ENCODE measurements around the gene EIF3K.

The EIF3K gene

GRCh38 chr19:38618590-38619360, at the start of gene EIF3K (continued):
- TF ChIP-seq RBAK (tag by site-specific recombination; IDR thresholded peaks at IDR 0.05), result no peak
- no peak for TF ChIP-seq ZNF350 (tag by site-specific recombination; IDR thresholded peaks at IDR 0.05)
- peak; percentile 14; the same call in 1 of the 2 replicates for TF ChIP-seq KLF17 (tag by site-specific recombination; IDR thresholded peaks at IDR 0.05)
- TF ChIP-seq ZNF701 (tag by site-specific recombination; IDR thresholded peaks at IDR 0.05), result no peak
- peak; percentile 53 for TF ChIP-seq ZNF2 (tag by site-specific recombination; IDR thresholded peaks at IDR 0.05)
- TF ChIP-seq ZNF623 (tag by site-specific recombination; IDR thresholded peaks at IDR 0.05), result no peak
- peak; percentile 87 for TF ChIP-seq ZNF660 (tag by site-specific recombination; IDR thresholded peaks at IDR 0.05)
- no peak for TF ChIP-seq HOXA7 (CRISPR knock-in tag; IDR thresholded peaks at IDR 0.05; ENCODE audit: borderline replicate concordance)
- peak; percentile 92 for TF ChIP-seq ZSCAN30 (tag by site-specific recombination; IDR thresholded peaks at IDR 0.05)
- TF ChIP-seq ZNF211 (tag by site-specific recombination; IDR thresholded peaks at IDR 0.05; ENCODE audit: low read depth), result no peak
- no peak for TF ChIP-seq ZNF175 (tag by site-specific recombination; IDR thresholded peaks at IDR 0.05)
- TF ChIP-seq YY2 (tag by site-specific recombination; IDR thresholded peaks at IDR 0.05), result peak; percentile 76
- peak; percentile 69 for TF ChIP-seq ZNF324 (tag by site-specific recombination; IDR thresholded peaks at IDR 0.05)
- TF ChIP-seq OVOL3 (tag by site-specific recombination; IDR thresholded peaks at IDR 0.05), result no peak; the same call in 1 of the 2 replicates
- TF ChIP-seq ZNF121 (tag by site-specific recombination; IDR thresholded peaks at IDR 0.05), result no peak
- no peak for TF ChIP-seq ZNF521 (tag by site-specific recombination; IDR thresholded peaks at IDR 0.05)
- TF ChIP-seq ZNF791 (tag by site-specific recombination; IDR thresholded peaks at IDR 0.05), result no peak
- no peak for TF ChIP-seq CTCF (tag by site-specific recombination; IDR thresholded peaks at IDR 0.05)
- TF ChIP-seq TSHZ1 (tag by site-specific recombination; IDR thresholded peaks at IDR 0.05; ENCODE audit: borderline replicate concordance), result no peak
- no peak for TF ChIP-seq ZNF514 (tag by site-specific recombination; IDR thresholded peaks at IDR 0.05)
- no peak for TF ChIP-seq ZNF155 (tag by site-specific recombination; IDR thresholded peaks at IDR 0.05)
- peak; percentile 84 for TF ChIP-seq SP3 (tag by site-specific recombination; IDR thresholded peaks at IDR 0.05)
- no peak for TF ChIP-seq ZNF248 (tag by site-specific recombination; IDR thresholded peaks at IDR 0.05)
- peak; percentile 98 for TF ChIP-seq ZBTB11 (tag by site-specific recombination; conservative IDR thresholded peaks at IDR 0.05; ENCODE audit: low read depth)
- TF ChIP-seq ZNF366 (tag by site-specific recombination; conservative IDR thresholded peaks at IDR 0.05), result no peak
- no peak for TF ChIP-seq ZNF449 (tag by site-specific recombination; IDR thresholded peaks at IDR 0.05)
- TF ChIP-seq ZNF37A (tag by site-specific recombination; IDR thresholded peaks at IDR 0.05), result no peak
- TF ChIP-seq KLF10 (tag by site-specific recombination; IDR thresholded peaks at IDR 0.05), result no peak
- peak; percentile 95 for TF ChIP-seq ZEB2 (tag by site-specific recombination; IDR thresholded peaks at IDR 0.05)
- 0 out of 2 replicates have a peak, but pooled peaks have one; percentile 10 for TF ChIP-seq ZFP3 (tag by site-specific recombination; IDR thresholded peaks at IDR 0.05; ENCODE audit: low read depth)
- TF ChIP-seq GFI1B (tag by site-specific recombination; IDR thresholded peaks at IDR 0.05), result no peak

All from HEK293 (cell line).